ENCODE measurements around the gene NXT2.
"Not testable (repeated sequence)": the region's sequence is repeated elsewhere in the genome, so short reads cannot be mapped to it uniquely, and the experiment has no call there.

Gene NXT2

GRCh38 chrX:109536439-109537323 is at the start of gene NXT2:
Gene NXT2 (plus strand): TSS chrX:109536844. CDS start chrX:109537007, 163 bp downstream.
- DNase-seq (ENCODE audit: low read depth in 1 of 2, low spot score in 1 of 2) = peak; percentile 66 to 69

GRCh38 chrX:109487640-109488039 is 49.0 kb upstream of the NXT2 start:
- DNase-seq (ENCODE audit: low read depth in 1 of 2, low spot score in 1 of 2) = no peak

GRCh38 chrX:109489174-109489573 is 47.5 kb upstream of the NXT2 start:
- DNase-seq (ENCODE audit: low read depth in 1 of 2, low spot score in 1 of 2) = no peak

- DNase-seq (ENCODE audit: low read depth in 1 of 2, low spot score in 1 of 2) = no peak
Measured at GRCh38 chrX:109498434-109498833, 38.2 kb upstream of the NXT2 start.

GRCh38 chrX:109501176-109501575 is 35.5 kb upstream of the NXT2 start:
- no peak for DNase-seq (ENCODE audit: low read depth in 1 of 2, low spot score in 1 of 2)

GRCh38 chrX:109508915-109509314 is 27.7 kb upstream of the NXT2 start:
- no peak for DNase-seq (ENCODE audit: low read depth in 1 of 2, low spot score in 1 of 2)

- no peak for DNase-seq (ENCODE audit: low read depth in 1 of 2, low spot score in 1 of 2)
Measured at GRCh38 chrX:109511113-109511512, 25.5 kb upstream of the NXT2 start.

GRCh38 chrX:109519001-109519400 is 17.6 kb upstream of the NXT2 start:
- no peak for DNase-seq (ENCODE audit: low read depth in 1 of 2, low spot score in 1 of 2)

- DNase-seq (ENCODE audit: low read depth in 1 of 2, low spot score in 1 of 2) = no peak
Measured at GRCh38 chrX:109533005-109533404, 3.6 kb upstream of the NXT2 start.

- DNase-seq (ENCODE audit: low read depth in 1 of 2, low spot score in 1 of 2) = no peak
Measured at GRCh38 chrX:109533631-109534030, 3.0 kb upstream of the NXT2 start.

GRCh38 chrX:109534933-109535332 is 1.7 kb upstream of the NXT2 start:
- no peak for DNase-seq (ENCODE audit: low read depth in 1 of 2, low spot score in 1 of 2)

- no peak for DNase-seq (ENCODE audit: low read depth in 1 of 2, low spot score in 1 of 2)
Measured at GRCh38 chrX:109535578-109535977, 1.1 kb upstream of the NXT2 start.

- DNase-seq (ENCODE audit: low read depth in 1 of 2, low spot score in 1 of 2) = no peak
Measured at GRCh38 chrX:109537324-109537665, 651 bp downstream of the NXT2 start.

GRCh38 chrX:109539007-109539406 is 2.4 kb downstream of the NXT2 start:
- not testable (repeated sequence) for DNase-seq (ENCODE audit: low read depth in 1 of 2, low spot score in 1 of 2)

GRCh38 chrX:109553862-109554261 is 17.2 kb downstream of the NXT2 start:
- DNase-seq (ENCODE audit: low read depth in 1 of 2, low spot score in 1 of 2) = no peak

GRCh38 chrX:109576083-109576482 is 39.4 kb downstream of the NXT2 start:
- DNase-seq (ENCODE audit: low read depth in 1 of 2, low spot score in 1 of 2) = not testable (repeated sequence)

- no peak for DNase-seq (ENCODE audit: low read depth in 1 of 2, low spot score in 1 of 2)
Measured at GRCh38 chrX:109577055-109577454, 40.4 kb downstream of the NXT2 start.

- DNase-seq (ENCODE audit: low read depth in 1 of 2, low spot score in 1 of 2) = no peak
Measured at GRCh38 chrX:109578916-109579315, 42.3 kb downstream of the NXT2 start.

- no peak for DNase-seq (ENCODE audit: low read depth in 1 of 2, low spot score in 1 of 2)
Measured at GRCh38 chrX:109585488-109585887, 48.8 kb downstream of the NXT2 start.

- DNase-seq (ENCODE audit: low read depth in 1 of 2, low spot score in 1 of 2) = no peak
Measured at GRCh38 chrX:109590176-109590575, 53.5 kb downstream of the NXT2 start.

Data from stimulated activated CD4-positive, alpha-beta T cell treated with anti-CD3 and anti-CD28 coated beads, Interleukin-15, amount 100 ng/mL, for 1 hour (primary cell).